ENCODE measurements around the gene COG7.

The COG7 gene

DNA sequence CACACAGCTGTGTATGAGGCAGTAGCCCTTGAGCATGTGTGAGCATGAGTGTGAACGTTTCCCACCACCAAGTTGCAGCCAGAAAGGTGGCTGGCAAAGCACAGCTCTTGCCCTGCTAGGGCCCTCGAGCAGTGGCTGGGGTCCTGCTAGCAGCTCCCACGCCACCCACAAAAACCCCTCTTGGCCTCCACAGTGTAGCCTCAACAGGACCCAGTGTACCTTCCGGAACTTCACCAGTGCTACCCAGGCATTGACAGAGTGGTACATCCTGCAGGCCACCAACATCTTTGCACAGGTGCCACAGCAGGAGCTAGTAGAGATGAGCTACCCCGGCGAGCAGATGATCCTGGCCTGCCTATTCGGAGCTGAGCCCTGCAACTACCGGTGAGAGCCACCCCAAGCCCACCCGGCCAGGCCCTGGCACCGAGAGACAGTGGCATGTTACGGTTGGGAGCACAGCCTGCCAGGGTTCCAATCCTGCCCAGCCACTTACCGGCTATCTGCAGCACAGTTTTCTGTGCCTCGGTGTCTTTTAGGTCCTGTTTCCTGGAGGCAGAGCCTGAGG is 97.8 kb downstream of the COG7 start:
- DNase-seq: no peak

DNA sequence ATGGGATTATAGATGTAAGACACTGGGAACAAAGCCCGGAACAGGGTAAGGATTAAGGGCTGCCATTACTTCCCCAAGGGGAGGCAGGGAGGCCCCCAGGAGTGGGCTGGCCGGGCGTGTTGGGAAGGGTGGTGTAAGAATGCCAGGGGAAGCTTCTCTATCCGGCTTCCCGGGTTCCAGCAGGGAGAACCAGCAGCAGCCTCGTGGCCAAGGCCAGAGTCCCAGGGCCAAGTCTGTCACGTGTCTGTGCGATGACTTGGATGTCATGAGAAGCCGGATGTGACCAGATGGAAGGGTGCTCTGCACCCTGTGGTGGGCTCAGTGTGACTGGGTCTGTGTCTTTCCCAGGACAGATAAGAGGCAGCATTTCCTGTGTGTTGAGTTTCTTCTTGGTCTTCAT is 98.7 kb downstream of the COG7 start:
- no peak for DNase-seq

DNA sequence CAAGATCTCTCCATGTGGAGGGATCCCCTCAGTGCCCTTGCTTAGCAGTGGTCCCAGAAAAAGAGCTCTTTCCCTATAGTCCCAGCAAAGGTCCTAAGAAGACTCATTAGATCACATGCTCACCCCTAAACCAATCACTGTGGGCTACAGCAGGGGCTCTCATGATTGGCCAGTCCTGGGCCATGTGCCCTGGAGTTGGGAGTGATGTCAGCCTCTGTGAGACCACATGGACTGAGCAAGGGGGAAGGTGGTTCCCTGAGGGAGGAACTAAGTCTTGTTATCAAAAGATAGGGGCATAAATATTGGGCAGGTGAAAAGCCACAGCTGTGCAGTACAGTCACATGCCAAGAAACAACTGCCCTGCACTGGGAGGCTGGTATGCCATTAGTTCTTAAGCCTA is 99.5 kb downstream of the COG7 start:
- no peak for DNase-seq

DNA sequence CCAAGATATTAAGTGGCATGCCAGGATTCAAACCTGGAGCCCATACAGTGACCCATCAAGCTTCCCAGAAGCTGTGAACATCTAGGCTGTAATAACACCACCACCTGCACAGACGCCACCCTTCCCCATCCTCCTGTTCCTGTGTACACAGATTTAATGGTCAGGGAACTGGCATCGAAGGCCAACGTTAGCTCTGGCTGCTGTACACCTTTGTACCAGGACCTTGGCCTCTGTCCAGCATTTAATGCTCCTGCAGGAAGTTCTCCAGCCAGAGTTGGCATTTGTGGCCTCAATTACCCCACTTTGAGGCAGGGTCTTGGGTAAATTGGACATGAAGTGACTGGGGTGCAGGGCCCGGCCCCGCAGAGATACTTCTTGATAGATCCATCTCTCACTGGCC is 101.6 kb downstream of the COG7 start:
- DNase-seq: no peak

DNA sequence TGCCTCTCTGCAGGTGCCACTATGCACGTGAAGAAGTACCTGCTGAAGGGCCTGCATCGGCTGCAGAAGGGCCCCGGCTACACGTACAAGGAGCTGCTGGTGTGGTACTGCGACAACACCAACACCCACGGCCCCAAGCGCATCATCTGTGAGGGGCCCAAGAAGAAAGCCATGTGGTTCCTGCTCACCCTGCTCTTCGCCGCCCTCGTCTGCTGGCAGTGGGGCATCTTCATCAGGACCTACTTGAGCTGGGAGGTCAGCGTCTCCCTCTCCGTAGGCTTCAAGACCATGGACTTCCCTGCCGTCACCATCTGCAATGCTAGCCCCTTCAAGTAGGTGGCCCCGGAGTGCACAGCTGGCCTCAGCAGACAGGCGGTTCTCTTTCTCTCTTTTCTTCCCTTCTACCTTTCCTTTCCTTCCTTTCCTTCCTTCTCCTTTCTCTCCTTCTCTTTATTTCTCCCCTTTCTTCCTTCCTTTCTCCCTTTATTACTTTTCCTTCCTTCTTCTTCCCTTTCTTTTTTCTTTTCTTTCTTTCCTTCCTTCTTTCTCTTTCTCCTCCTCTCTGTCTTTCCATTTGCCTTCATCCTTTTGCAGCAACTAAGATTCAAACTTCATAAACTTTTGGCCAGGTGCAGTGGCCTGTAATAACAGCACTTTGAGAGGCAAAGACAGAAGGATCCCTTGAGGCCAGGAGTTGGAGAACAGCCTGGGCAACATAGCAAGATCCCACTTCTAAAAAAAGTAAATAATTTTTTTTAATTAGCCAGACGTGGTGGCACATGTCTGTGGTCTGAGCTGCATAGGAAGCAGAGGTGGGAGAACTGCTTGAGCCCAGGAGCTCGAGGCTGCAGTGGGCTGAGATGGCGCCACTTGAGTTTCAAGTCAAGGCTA is 104.2 kb downstream of the COG7 start:
- DNase-seq: no peak

DNA sequence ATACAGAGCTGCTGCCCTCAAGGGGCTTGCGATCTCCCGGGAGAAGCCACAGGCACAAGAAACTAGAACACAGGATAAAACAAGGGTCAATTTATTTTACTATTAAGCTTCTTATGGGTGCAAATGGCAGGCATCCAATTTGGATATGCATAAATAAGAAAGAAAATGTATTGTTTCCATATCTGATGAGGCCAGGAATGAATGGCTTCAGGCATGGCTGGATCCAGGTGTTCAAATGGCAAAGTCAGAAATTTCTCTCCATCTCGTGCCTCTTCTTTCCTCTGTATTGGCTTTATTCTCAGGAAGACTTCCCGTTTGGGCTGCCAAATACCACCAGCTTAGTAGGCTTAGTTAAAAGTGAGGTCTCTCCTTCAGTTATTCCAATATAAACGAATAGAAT is 107.8 kb downstream of the COG7 start:
- DNase-seq: no peak

DNA sequence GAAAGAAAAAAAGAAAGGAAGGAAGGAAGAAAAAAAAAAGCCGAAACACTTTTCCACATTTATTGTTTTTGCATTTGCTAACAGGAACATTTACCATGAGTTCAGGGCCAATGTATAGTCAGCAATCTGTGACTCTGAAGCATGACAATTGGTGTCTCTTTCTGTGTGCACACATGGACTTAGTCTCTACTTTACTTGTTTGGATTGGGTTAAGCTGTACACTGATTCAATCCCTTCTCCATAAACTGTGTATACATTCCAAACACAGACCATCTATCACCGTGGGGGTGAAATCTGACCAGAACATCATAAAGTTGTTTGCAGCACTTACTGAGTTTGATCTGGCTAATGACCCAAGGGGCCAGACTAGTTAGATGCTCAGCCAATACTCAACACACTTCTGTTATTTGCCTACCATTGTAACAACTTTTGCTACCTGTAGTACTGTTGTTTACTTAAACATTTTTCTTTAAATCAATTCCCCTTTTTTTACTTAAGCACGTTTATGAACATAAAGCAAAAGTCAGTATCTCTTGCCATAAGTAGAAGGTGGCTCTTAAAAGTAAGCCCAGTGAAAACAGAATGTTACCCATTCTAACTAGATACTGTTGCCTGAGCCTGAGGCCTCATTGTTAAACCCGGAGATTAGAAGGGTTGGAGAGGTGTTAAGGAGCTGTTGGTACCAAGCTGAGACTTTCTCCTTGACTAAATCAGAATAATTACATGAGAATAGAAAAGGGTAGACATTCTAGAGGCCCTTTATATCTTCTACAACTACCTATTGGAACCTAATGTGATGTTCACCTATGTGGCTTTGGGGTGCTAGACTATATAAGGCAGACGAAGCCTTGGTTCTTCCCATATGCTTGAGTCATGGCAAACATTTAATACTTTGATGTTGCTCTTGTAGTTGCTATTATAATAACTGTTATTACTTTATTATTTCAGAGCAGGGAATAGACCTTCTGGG is 109.1 kb downstream of the COG7 start:
- no peak for DNase-seq

DNA sequence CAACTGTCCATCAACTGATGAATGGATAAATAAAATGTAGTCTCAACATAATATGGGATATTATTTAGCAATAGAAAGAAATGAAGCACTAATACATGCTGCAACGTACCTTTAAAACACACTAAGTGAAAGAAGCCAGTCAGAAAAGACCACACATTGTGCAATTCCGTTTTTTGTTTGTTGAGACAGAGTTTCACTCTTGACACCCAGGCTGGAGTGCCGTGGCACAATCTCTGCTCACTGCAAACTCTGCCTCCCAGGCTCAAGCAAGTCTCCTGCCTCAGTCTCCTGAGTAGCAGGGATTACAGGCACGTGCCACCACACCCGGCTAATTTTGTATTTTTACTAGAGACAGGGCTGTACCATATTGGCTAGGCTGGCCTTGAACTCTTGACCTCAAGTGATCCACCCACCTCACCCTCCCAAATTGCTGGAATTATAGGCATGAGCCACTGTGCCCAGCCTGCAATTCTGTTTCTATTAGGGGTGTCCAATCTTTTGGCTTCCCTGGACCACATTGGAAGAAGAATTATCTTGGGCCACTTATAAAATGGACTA is 110.8 kb downstream of the COG7 start:
- DNase-seq: no peak

DNA sequence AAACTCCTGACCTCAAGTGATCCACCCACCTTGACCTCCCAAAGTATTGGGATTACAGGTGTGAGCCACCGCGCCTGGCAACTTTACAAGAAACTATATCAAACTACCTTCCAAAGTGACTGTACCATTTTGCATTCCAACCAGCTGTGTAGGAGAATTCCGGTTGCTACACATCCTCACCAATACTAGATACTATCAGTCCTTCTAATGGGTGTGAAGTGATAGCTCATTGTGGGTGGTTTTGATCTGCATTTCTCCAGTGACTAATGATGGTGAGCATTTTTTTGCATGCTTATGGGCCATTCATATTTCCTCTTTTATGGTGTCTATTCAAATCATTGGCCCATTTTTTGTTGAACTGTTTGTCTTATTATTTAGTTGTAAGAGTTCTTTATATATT is 113.2 kb downstream of the COG7 start:
- DNase-seq: no peak
